Memory B cell (primary cell): ENCODE results near the gene STK35.

ENCODE experiments used
- ATAC-seq: fragments of 150-1000 bp; cut with Tn5 transposase; 2 replicates; pipeline ENCODE4 v1.10.0; 2021; ENCODE audit warnings: low read depth, mild to moderate bottlenecking, moderate library complexity
- DNase-seq, 2 donors: peaks; one replicate each; pipeline ENCODE4 v3.0.0; 2022; ENCODE audit warnings: low spot score in 2 of 2
- H3K27ac Mint-ChIP-seq: one replicate; pipeline ENCODE4 v1.8.0; 2022; ENCODE audit warnings: mild to moderate bottlenecking, moderate library complexity, mixed read lengths
- H3K27me3 Mint-ChIP-seq: one replicate; pipeline ENCODE4 v1.8.0; 2022; ENCODE audit warnings: mixed read lengths
- H3K36me3 Mint-ChIP-seq: one replicate; pipeline ENCODE4 v1.8.0; 2022; ENCODE audit warnings: mild to moderate bottlenecking, mixed read lengths
- H3K4me1 Mint-ChIP-seq: one replicate; pipeline ENCODE4 v1.8.0; 2022; ENCODE audit warnings: mixed read lengths
- H3K4me3 Mint-ChIP-seq: one replicate; pipeline ENCODE4 v1.8.0; 2022; ENCODE audit warnings: mild to moderate bottlenecking, moderate library complexity, mixed read lengths
- H3K9me3 Mint-ChIP-seq: one replicate; pipeline ENCODE4 v1.8.0; 2022; ENCODE audit warnings: mixed read lengths

The STK35 gene

DNA sequence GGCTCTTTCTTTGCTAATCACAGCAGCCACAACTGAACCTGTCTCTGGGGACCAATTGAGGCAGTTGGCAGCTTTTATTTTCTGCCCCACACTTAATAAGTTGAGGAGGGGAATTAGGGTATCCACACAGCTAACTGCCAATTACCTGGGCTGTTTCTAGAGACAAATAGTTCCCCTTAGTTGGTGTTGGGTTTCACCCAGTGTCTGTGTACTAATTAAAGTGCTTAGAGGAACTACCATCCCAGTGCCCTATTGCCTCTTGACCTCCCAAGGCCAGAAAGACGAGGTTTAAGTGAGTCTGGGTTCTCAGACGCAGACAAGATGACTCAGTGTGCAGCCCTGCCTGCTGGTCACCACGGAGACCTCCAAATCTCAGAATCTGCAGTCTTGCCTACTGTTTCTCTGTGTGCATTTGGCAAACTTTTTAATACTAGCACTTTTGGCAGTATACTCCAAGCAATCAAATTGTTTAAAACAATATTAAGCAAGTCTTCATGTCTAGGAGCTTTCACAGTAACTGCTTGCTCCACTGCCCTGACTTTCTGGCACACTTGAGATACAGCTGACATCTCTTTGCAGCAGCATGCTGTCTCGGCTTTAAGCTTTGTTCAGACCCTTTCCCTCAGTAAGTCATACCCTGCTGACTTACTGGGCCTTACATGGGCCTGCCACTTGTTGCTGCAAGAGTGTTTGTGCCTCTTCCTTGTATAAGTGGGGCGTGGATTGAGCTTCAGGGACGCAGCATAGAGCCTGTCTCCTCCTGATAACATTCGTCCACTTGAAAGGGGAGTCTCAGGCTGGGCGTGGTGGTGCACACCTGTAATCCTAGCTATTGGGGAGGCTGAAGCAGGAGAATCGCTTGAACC is 31.9 kb downstream of the STK35 start:
- Mint-ChIP-seq H3K4me3 (no peak overlapping the region), H3K27ac (no peak overlapping the region), H3K36me3 (peaks cover 12% of the 10 kb centered on the region), H3K4me1 (peaks cover 30% of the 10 kb centered on the region), H3K9me3 (no peaks in the 10 kb centered on the region), H3K27me3 (no peaks in the 10 kb centered on the region)
- ATAC-seq (no peak), DNase-seq (no peak)

DNA sequence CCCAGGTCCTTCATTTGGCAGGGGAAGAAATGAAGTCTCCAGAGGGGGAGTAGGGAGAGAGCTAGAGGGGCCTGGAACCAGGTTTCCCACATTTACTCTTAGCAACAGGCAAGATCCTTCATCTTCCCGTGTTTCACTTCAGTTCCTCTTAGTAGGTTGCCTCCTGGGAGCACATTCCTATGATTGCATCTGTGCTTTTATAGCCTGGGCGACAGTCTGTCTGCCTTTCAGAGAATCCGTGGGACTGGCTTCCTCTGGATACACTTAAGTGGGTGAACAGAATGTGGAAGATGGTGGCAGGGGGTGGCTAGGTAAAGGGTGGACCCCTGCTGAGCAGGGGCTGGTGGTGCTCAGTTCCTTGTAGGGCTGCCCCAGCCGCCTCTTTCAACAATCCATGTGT is 33.4 kb downstream of the STK35 start:
- peaks cover 15% of the 10 kb centered on the region for H3K36me3 Mint-ChIP-seq
- ATAC-seq: no peak
- no peaks in the 10 kb centered on the region for H3K9me3 Mint-ChIP-seq

DNA sequence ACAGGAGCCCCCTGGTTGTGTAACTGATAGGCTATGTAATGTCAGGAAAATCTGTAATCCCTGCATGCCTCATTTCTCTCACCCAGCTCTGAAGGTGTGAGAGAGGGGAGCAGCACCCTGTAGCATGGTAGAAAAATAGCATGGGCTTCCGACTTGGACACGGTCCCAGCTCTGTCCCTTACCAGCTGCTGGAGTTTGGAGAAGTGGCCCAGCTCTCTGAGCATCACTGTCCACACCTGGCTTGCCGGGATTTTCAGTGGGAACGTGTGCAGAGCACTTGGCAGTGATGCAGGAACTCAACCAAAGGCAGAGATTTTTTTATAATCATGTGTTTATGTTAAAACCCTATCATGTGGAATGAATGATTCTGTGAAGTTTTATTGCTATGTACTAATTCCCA is 34.6 kb downstream of the STK35 start:
- ATAC-seq (no peak), DNase-seq (no peak)
- Mint-ChIP-seq H3K4me1 (peaks cover 17% of the 10 kb centered on the region), H3K27me3 (no peaks in the 10 kb centered on the region), H3K9me3 (no peaks in the 10 kb centered on the region), H3K36me3 (peaks cover 17% of the 10 kb centered on the region), H3K27ac (no peak overlapping the region), H3K4me3 (no peak overlapping the region)

More for the DNA sequence above, 33.4 kb downstream of the STK35 start:
- Mint-ChIP-seq H3K27ac (no peak overlapping the region), H3K4me1 (peaks cover 26% of the 10 kb centered on the region), H3K27me3 (no peaks in the 10 kb centered on the region), H3K4me3 (no peak overlapping the region)
- no peak for DNase-seq

DNA sequence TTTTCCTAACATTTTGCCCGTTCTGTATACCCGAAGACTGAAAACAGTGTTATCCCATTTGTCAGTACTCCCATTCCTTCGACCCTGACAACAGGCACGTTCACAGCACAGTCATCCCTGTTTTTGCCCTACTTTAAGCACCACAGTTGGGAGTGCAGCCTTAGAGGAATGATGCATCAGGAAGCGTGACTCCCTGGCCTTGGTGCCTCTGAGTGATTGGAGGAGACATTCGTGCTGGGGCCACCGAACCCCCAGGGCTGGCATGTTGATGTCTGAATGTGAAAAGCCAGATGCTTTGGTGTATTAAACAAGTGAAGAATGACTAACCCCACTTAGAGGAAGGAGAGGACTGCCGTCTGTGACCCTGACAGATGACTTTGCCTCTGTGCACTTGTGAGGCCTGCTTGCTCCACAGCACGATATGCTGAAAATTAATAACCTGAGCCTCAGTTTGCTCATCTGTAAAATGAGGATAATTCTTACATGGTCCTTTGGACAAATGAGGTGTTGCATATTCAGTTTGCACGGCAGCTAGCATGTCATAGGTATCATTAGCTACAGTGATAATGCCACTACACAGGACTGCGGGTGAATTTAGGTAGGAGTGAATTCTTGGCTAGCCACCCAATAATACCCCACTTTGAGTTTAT is 36.0 kb downstream of the STK35 start:
- DNase-seq (no peak), ATAC-seq (no peak)
- no peaks in the 10 kb centered on the region for H3K9me3 Mint-ChIP-seq
- no peaks in the 10 kb centered on the region for H3K27me3 Mint-ChIP-seq
- peaks cover 11% of the 10 kb centered on the region for H3K4me1 Mint-ChIP-seq
- H3K36me3 Mint-ChIP-seq: peaks cover 14% of the 10 kb centered on the region
- H3K4me3 Mint-ChIP-seq: no peak overlapping the region
- no peak overlapping the region for H3K27ac Mint-ChIP-seq

DNA sequence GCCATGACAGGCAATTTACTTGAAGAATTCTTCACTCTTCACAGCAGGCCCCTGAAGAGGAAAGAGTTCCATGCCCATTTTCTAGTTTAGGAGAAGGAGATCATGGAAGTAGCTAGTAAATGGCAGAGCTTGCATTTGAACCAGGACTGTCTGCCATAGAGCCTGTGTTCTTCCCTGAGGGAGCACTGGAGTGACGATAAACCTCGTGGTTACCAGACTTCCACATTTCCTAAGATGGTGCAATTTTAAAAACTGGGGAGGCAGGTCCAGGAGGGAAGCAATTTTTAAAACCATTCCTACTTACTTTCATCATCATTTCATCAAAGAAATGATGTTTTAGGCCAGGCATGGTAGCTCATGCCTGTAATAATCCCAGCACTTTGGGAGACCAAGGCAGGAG is 36.8 kb downstream of the STK35 start:
- ATAC-seq: no peak
- Mint-ChIP-seq H3K9me3 (no peaks in the 10 kb centered on the region), H3K4me3 (no peak overlapping the region), H3K27ac (no peak overlapping the region), H3K4me1 (peaks cover 5% of the 10 kb centered on the region), H3K36me3 (peaks cover 14% of the 10 kb centered on the region), H3K27me3 (no peaks in the 10 kb centered on the region)
- no peak for DNase-seq

DNA sequence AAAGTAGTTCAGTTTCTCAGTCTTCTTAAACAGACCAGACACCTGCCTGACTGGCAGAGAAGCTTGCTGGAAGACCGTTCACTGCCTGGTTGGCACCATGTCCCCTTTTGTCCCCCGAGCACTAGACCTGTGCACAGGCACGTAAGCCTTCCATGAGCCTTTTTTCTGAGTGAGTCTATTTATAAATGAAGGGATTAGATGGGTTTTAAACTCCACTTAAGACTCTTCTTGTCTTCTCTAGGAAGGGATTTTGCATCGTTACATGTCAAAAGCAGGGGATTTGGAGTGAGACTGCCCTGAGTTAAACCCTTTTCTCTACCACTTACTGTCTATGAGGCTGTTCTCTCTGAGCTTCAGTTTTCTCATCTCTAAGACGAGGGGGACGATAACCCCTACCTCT is 37.6 kb downstream of the STK35 start:
- peaks cover 18% of the 10 kb centered on the region for H3K36me3 Mint-ChIP-seq
- H3K4me1 Mint-ChIP-seq: peaks cover 5% of the 10 kb centered on the region
- no peak overlapping the region for H3K27ac Mint-ChIP-seq

DNA sequence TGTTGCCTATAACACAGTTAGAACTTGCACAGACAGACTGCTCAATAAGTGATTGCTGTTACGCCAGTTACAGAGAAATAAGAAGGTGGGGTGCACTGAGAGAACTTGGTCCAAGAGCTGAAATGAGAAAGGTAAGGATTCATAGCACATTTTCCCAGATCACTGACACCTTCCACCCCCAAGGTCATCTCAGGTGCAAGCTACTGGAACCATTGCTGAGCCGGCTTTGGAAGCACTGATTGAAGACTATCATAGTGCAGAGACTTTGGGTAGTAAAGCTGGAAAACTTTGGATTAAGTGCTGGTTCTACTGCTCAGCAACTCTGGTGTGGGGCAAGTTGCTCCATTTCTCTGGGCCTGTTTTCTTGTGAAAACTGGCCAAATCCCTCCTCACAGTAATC is 38.1 kb downstream of the STK35 start:
- Mint-ChIP-seq H3K9me3 (no peaks in the 10 kb centered on the region), H3K27ac (no peak overlapping the region), H3K4me3 (no peak overlapping the region), H3K27me3 (no peaks in the 10 kb centered on the region), H3K4me1 (peaks cover 5% of the 10 kb centered on the region), H3K36me3 (peaks cover 20% of the 10 kb centered on the region)
- DNase-seq (no peak), ATAC-seq (no peak)

More for the DNA sequence above, 37.6 kb downstream of the STK35 start:
- DNase-seq: no peak
- H3K4me3 Mint-ChIP-seq: no peak overlapping the region
- no peak for ATAC-seq
- no peaks in the 10 kb centered on the region for H3K27me3 Mint-ChIP-seq
- H3K9me3 Mint-ChIP-seq: no peaks in the 10 kb centered on the region

DNA sequence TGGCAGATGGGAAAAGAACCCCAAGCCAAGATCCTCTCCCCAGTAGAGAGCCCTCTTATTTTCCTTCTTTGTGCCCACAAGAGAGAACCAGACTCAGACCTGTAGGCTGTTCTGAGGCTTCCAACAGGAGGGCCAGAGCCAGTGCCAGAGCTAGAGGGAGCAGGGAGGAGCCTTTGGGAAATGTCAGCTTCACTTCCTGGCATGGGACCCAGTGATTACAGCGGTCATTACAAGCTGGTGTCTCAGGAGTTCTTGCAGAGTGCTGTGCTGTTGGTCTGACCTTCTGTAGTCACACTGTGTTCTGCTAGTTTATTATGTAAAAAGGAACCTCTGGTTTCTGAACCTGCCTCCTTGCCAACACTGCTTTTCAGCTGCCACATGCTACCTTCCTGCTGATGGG is 38.9 kb downstream of the STK35 start:
- no peak for DNase-seq
- peaks cover 24% of the 10 kb centered on the region for H3K36me3 Mint-ChIP-seq
- no peak for ATAC-seq
- no peak overlapping the region for H3K27ac Mint-ChIP-seq
- peaks cover 5% of the 10 kb centered on the region for H3K4me1 Mint-ChIP-seq
- H3K27me3 Mint-ChIP-seq: no peaks in the 10 kb centered on the region
- H3K4me3 Mint-ChIP-seq: no peak overlapping the region
- H3K9me3 Mint-ChIP-seq: no peaks in the 10 kb centered on the region

DNA sequence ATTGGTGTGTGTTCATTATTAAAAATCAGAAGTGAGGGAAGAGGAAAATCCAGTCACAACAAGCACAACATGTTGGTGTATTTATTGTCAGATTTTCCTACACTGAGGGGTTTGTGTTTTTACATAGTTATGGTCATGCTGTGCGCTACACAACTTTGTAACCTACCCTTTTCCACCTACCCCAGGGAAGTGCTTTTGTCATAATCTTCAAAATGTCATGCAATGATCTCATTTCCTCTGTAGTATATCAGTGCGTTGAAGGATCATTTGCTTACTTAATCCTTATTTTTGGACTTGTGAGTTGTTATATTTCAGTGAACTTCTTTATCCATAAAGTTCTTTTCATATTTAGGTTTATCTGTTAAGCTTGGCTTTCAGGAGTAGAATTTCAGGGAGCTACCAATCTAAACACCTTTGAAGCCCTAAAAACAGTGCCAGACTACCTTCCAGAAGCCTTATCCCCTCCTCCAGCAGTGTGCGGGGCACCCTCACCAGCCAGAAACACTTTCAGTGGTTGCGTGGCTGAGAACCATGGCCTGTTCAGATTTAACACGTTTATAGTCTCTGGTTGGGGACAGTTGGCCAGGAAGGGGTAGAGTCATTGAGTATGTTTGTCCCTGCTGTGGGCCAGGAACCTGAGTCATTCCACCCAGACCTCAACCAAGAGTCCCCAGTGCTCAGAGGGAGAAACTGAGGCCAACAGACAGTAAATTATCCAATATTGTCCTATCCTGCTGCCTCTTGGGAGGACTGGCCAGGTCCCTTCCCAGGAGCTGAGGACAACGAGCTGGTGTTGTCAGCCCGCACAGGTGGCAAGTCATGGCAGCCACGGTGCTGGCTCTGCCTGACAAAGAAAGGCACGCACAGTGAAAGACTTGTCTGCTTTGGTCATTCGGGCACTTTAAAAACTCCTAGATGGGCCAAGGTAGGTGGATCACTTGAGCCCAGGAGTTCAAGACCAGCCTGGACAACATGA is 40.3 kb downstream of the STK35 start:
- Mint-ChIP-seq H3K36me3 (peaks cover 30% of the 10 kb centered on the region), H3K27me3 (no peaks in the 10 kb centered on the region), H3K4me3 (no peak overlapping the region), H3K9me3 (no peaks in the 10 kb centered on the region), H3K4me1 (peaks cover 5% of the 10 kb centered on the region), H3K27ac (no peak overlapping the region)
- no peak for DNase-seq
- no peak for ATAC-seq

DNA sequence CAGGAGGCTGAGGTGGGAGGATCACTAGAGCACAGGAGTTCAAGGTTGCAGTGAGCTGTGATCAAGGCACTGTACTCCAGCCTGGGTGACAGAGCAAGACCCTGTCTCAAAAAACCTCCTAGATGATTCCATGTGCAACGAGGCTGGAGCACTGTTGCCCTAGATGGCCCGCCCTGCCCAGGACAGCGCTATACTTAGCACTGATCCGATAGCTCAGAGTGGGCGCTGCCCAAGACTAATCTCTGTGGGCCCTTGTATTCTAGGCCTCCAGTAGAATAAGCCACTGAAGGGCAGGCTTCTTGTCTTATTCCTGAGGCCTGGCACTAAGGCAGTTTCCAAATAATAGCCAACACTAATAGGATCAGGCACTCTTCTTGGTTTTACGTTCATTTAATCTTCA is 41.0 kb downstream of the STK35 start:
- Mint-ChIP-seq H3K36me3 (peaks cover 28% of the 10 kb centered on the region), H3K4me1 (peaks cover 3% of the 10 kb centered on the region), H3K9me3 (no peaks in the 10 kb centered on the region), H3K27ac (no peak overlapping the region), H3K4me3 (no peak overlapping the region), H3K27me3 (no peaks in the 10 kb centered on the region)
- ATAC-seq (no peak), DNase-seq (no peak)

DNA sequence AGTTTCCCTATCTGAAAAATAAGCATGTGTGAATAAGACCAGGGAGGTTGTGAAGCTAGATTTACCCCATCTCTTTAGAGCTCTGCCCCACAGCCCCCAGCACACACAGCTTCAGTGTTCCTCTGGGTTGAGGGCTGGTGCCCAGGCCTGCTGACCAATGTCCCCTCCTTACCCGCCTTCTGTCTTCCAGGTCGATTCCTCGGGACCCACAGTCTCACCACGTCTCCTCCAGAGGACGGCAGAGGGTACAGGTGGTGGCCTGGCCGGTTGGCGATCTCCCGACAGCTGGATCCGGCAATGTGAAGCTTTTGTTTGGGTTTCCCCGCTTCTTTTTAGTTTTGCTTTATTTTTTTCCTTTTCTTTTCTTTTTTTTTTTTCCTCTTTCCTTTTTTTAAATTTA is 42.0 kb downstream of the STK35 start:
- peaks cover 27% of the 10 kb centered on the region for H3K36me3 Mint-ChIP-seq
- no peak overlapping the region for H3K27ac Mint-ChIP-seq
- no peak for ATAC-seq
- peaks cover 3% of the 10 kb centered on the region for H3K4me1 Mint-ChIP-seq
- H3K27me3 Mint-ChIP-seq: no peaks in the 10 kb centered on the region
- H3K9me3 Mint-ChIP-seq: no peaks in the 10 kb centered on the region
- no peak overlapping the region for H3K4me3 Mint-ChIP-seq
- DNase-seq: no peak

DNA sequence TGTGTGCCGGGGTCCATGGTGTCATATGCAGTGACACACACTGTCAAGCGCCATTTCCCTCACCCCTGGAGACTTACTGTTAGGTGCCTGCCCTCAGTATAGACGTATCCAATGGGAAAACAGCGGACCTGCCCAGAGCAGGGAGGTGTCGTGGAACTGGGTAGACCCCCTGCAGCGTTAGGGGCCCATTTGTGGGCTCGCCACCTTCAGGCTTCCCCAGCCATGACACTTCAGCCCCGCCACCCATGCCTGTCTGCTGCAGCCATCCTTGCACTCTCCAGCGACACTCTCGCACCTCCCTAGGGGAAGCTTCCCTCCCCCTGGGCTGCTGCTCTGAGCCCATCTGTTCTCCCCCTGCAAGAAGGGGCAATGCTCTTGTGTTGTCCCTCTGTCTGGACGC is 43.2 kb downstream of the STK35 start:
- no peak overlapping the region for H3K27ac Mint-ChIP-seq
- no peaks in the 10 kb centered on the region for H3K9me3 Mint-ChIP-seq
- H3K4me3 Mint-ChIP-seq: no peak overlapping the region
- peaks cover 26% of the 10 kb centered on the region for H3K36me3 Mint-ChIP-seq
- DNase-seq (no peak), ATAC-seq (no peak)
- H3K27me3 Mint-ChIP-seq: no peaks in the 10 kb centered on the region
- no peaks in the 10 kb centered on the region for H3K4me1 Mint-ChIP-seq

DNA sequence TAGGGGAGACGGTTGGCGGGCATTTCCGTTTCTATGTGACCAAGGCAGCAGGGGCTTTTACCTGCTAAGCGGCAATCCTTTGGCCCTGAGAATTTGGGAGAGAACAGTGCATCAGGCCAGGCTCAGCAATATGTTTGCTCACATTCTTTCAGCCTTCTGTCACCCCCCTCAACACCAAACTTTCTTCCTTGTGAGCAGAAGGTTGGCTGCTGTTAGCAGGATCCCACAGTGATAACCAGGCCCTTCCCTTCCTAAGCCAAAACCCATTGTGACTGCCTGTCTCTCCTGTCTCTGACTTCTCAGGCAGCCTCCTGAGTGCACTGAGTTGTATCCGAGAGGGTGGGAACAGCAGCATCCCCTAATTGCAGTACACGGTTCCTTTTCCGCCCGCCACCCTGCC is 43.7 kb downstream of the STK35 start:
- H3K4me3 Mint-ChIP-seq: no peak overlapping the region
- H3K36me3 Mint-ChIP-seq: peaks cover 26% of the 10 kb centered on the region
- DNase-seq (no peak), ATAC-seq (no peak)
- no peaks in the 10 kb centered on the region for H3K4me1 Mint-ChIP-seq
- H3K27me3 Mint-ChIP-seq: no peaks in the 10 kb centered on the region
- no peak overlapping the region for H3K27ac Mint-ChIP-seq
- H3K9me3 Mint-ChIP-seq: no peaks in the 10 kb centered on the region
